HG03139 (cell line): ENCODE data around the gene HPGDS.
"Not testable (repeated sequence)": the region's sequence is repeated elsewhere in the genome, so short reads cannot be mapped to it uniquely, and the experiment has no call there.

Source experiments
- ATAC-seq: cut with Tn5 transposase; IDR thresholded peaks from one replicate; pipeline ENCODE4 v1.9.1; 2021; ENCODE audit not compliant: unreplicated experiment

The HPGDS gene

GRCh38 chr4:94332983-94333590, 9.5 kb downstream of the HPGDS start:
- ATAC-seq: no peak

GRCh38 chr4:94329933-94330332, 12.7 kb downstream of the HPGDS start:
- ATAC-seq: no peak

GRCh38 chr4:94325835-94326234, 16.8 kb downstream of the HPGDS start:
- no peak for ATAC-seq

- not testable (repeated sequence) for ATAC-seq
Observed at GRCh38 chr4:94319927-94320326, 22.7 kb downstream of the HPGDS start.

- no peak for ATAC-seq
Observed at GRCh38 chr4:94307231-94307871, 35.3 kb downstream of the HPGDS start.

- ATAC-seq: no peak
Observed at GRCh38 chr4:94306713-94307112, 35.9 kb downstream of the HPGDS start.

- ATAC-seq: no peak
Observed at GRCh38 chr4:94305466-94306225, 37.0 kb downstream of the HPGDS start.

- ATAC-seq: no peak
Observed at GRCh38 chr4:94304365-94304971, 38.2 kb downstream of the HPGDS start.

GRCh38 chr4:94302191-94302590, 40.4 kb downstream of the HPGDS start:
- ATAC-seq: no peak

- no peak for ATAC-seq
Observed at GRCh38 chr4:94298725-94299252, 43.8 kb downstream of the HPGDS start.

- ATAC-seq: not testable (repeated sequence)
Observed at GRCh38 chr4:94295473-94295872, 47.2 kb downstream of the HPGDS start.

GRCh38 chr4:94293981-94294380, 48.7 kb downstream of the HPGDS start:
- ATAC-seq: not testable (repeated sequence)

- no peak for ATAC-seq
Observed at GRCh38 chr4:94290245-94290644, 52.4 kb downstream of the HPGDS start.

- no peak for ATAC-seq
Observed at GRCh38 chr4:94285666-94286065, 57.0 kb downstream of the HPGDS start.

GRCh38 chr4:94284889-94285288, 57.7 kb downstream of the HPGDS start:
- no peak for ATAC-seq

GRCh38 chr4:94278781-94279180, 63.9 kb downstream of the HPGDS start:
- ATAC-seq: no peak

GRCh38 chr4:94277534-94277933, 65.1 kb downstream of the HPGDS start:
- no peak for ATAC-seq

GRCh38 chr4:94276204-94276603, 66.4 kb downstream of the HPGDS start:
- no peak for ATAC-seq

- ATAC-seq: no peak
Observed at GRCh38 chr4:94274912-94275311, 67.7 kb downstream of the HPGDS start.

- no peak for ATAC-seq
Observed at GRCh38 chr4:94271248-94271647, 71.4 kb downstream of the HPGDS start.

- no peak for ATAC-seq
Observed at GRCh38 chr4:94267037-94267436, 75.6 kb downstream of the HPGDS start.
